NCI-H1930 (cell line): ENCODE results near the gene PAOX.
A peak's percentile ranks its signal among the peaks of the same experiment; 100 is the strongest.
"Not testable (repeated sequence)": the region's sequence is repeated elsewhere in the genome, so short reads cannot be mapped to it uniquely, and the experiment has no call there.

Source experiments
- DNase-seq, 2 experiments: peaks; one replicate each; lab custom pipeline; 2025; lab: John Stamatoyannopoulos, UW

The PAOX gene

DNA sequence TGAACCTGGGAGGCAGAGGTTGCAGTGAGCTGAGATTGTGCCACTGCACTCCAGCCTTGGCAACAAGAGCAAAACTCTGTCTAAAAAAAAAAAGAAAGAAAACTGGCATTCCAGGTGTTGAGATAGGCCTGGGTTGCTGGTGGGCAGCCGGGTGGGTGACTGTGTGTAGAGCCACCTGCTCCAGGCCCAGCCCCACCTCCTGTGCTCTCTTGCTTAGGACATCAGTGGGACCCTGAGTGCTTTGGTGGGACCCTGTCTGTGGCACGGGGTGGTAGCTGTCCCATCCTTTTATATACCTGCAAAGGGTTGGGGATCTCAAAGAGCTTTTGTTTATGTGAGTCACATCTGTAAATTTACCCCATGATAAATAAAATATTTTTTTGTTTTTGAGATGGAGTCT is 6.2 kb downstream of the PAOX start:
- no peak for DNase-seq

GRCh38 chr10:133386951-133387350 is 7.9 kb downstream of the PAOX start:
- not testable (repeated sequence) for DNase-seq

GRCh38 chr10:133388236-133388972 is 9.3 kb downstream of the PAOX start:
- DNase-seq: no peak

- no peak for DNase-seq
These were observed 10.1 kb downstream of the PAOX start for GRCh38 chr10:133388973-133389818.

GRCh38 chr10:133390597-133391248 is 11.7 kb downstream of the PAOX start:
- DNase-seq: no peak

DNA sequence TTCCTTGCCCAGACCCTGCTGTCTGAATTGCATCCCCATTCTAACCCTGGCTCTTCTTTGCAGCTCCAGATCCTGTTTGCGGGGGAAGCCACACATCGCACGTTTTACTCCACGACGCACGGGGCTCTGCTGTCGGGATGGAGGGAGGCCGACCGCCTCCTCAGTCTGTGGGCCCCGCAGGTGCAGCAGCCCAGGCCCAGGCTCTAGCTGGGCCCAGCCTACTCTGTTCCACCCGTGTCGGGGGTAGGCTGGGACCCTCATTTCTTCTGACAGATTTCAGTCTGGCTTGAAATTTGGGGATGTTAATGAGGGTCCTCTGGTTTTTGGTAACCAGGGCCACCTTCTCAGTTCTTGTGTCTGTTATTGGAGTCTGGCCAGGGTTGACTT is 12.2 kb downstream of the PAOX start:
- no peak for DNase-seq

GRCh38 chr10:133391761-133392518 is 12.9 kb downstream of the PAOX start:
- DNase-seq: no peak

- no peak for DNase-seq
These were observed 14.5 kb downstream of the PAOX start for GRCh38 chr10:133393401-133394063.

GRCh38 chr10:133394064-133394663 is 15.1 kb downstream of the PAOX start, which contains the start of gene MTG1:
TSS of gene MTG1 (plus strand) at chr10:133394157. CDS start at chr10:133394221, 64 bp downstream.
- peak; percentile 83 to 91 for DNase-seq

GRCh38 chr10:133394801-133395221 is 15.7 kb downstream of the PAOX start:
- DNase-seq: no peak

- no peak for DNase-seq
These were observed 17.1 kb downstream of the PAOX start for GRCh38 chr10:133396035-133396624.

DNA sequence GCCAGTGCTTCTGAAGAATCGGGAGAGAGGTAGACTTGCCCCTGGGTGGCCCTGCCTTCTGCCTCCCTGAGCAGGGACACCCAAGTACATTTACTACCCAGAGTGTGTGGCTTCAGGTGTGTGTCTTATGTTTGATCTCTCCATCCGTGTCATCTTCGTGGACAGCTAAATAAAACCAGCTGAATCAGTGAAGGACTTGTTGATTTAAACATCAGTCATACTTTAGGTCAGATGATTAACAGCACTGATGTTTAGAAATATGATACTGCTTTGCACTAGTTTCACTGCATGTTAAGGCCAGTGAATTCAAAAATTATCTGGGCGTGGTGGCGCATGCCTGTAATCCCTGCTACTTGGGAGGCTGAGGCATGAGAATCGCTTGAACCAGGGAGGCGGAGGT is 18.9 kb downstream of the PAOX start:
- DNase-seq: no peak

DNA sequence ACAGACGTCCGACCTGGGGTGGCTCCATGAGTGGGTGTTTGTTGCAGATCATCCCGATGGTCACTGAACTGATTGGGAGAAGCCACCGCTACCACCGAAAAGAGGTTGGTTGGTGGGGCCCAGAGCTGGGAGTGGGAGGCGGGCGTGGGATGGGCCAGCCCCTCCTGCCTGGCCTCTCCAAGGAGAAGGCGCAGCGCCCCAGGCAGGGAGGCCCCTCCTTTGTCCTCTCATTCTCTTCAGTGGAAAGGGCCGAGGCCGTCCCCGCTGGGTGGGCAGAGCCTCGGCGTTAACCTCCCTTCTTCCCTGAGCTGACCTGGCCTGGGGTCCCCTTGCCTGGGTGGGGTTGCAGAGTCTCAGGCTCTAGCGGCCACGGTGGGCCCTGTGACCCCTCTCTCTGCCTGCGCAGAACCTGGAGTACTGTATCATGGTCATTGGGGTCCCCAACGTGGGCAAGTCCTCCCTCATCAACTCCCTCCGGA is 20.1 kb downstream of the PAOX start:
- no peak for DNase-seq

GRCh38 chr10:133400624-133401424 is 21.8 kb downstream of the PAOX start:
- no peak for DNase-seq

DNA sequence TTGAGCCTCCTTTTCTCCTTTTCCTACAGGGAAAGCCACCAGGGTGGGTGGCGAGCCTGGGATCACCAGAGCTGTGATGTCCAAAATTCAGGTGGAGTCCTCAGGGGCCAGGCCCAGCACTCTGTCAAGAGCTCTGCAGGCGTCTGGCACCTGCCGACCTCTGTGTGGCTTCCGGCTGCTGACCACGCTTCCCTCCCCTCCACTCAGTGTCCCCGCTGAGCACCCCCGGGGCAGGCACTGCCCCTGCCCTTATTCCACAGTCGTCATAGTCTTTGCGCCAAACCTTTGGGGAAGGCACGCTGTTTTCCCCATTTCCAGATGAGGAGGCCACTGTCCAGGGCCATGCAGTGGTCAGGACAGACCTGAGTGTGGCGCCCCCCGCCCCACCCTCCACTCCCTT is 22.4 kb downstream of the PAOX start:
- DNase-seq: no peak

DNA sequence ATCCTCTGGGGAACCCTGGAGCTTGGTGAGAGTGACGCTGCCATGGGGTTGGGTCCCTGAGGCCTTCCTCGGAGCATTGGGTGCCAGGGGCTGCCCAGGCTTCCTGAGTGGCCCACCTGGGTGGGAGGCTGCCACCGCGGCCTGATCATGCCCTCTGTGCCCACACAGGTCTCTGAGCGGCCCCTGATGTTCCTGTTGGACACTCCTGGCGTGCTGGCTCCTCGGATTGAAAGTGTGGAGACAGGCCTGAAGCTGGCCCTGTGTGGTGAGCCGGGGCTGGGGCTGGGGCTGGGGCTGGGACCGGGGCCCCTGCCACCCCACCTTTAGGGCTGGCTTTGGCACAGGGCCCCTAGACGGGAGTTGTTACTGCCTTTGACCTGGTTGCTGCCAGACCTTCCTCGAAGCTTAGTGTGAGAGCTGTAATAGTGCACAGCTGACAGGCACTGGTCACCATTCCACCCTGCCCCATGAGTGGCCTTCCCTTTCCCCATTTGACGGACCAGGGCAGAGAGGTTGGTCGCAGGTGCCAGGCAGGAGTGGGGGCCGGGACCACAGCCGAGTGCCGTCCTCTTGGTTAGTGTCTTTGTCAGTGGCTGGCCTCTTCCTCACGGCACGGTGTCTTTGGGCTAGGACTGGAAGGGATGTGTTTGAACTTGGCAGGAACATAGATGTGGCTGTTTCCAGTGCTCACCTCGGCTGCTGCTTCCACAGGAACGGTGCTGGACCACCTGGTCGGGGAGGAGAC is 23.1 kb downstream of the PAOX start:
- no peak for DNase-seq

GRCh38 chr10:133403359-133403758 is 24.3 kb downstream of the PAOX start:
- no peak for DNase-seq

DNA sequence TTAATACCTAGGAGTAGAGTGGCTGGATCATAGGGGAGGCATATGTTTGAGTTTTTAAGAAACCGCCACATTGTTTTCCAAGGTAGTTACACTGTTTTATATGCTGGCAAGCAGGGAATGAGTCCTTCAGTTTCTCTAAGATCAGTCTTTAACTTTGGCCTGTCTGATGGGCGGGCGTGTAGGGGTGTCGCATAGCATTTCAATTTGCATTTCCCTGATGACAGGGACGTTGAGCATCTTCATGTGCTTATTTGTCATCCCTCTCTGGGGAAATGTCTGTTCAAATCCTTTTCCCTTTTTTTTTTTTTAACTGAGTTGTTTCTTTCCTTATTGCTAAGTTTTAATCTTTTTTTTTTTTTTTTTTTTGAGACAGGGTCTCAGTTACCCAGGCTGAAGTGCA is 24.7 kb downstream of the PAOX start:
- DNase-seq: no peak

DNA sequence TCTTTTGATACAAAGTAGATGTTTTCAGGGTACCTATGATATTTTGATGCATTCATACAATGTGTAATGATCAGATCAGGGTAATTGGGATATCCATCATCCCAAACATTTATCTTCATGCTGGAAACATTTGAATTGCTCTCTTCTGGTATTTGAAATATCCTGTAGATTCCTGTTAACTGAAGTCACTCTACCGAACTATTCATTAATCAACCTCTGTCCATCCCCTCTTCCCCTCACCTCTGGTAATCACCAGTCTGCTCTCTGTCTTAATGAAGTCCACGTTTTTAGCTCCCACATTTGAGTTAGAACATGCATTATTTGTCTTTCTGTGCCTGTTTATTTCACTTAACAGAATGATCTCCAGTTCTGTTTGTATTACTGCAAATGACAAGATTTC is 26.2 kb downstream of the PAOX start:
- DNase-seq: no peak
